Activated CD4-positive, alpha-beta T cell treated with anti-CD3 and anti-CD28 coated beads, Interleukin-2, amount 10 ng/mL, durations not matched to agents 7 days and 5 days (primary cell): ENCODE data around the gene TCEAL3. TPM values are rescaled to one million over a fixed set of nuclear protein-coding genes. Genes with fewer than 3 reads are reported as not detected.
"Not testable (repeated sequence)": the region's sequence is repeated elsewhere in the genome, so short reads cannot be mapped to it uniquely, and the experiment has no call there.

Experiments
- CTCF ChIA-PET: fragments of 350-600 bp; sonication (Branson Sonifier 250); formaldehyde crosslinking; loops from one replicate; lab custom pipeline; 2021; ENCODE audit warnings: antibody characterized with exemption; lab: Charles Lee
- POLR2A ChIA-PET: fragments of 350-600 bp; sonication (Branson Sonifier 250); formaldehyde crosslinking; loops from one replicate; lab custom pipeline; 2021; ENCODE audit warnings: antibody characterized with exemption; lab: Charles Lee
- DNase-seq: peaks from one replicate; pipeline ENCODE4 v3.0.0-alpha.2; 2020
- H3K27ac Mint-ChIP-seq: one replicate; pipeline ENCODE4 v1.8.0; 2021; ENCODE audit warnings: mild to moderate bottlenecking, moderate library complexity, mixed read lengths
- H3K27me3 Mint-ChIP-seq: one replicate; pipeline ENCODE4 v1.8.0; 2021; ENCODE audit warnings: mixed read lengths
- H3K36me3 Mint-ChIP-seq: one replicate; pipeline ENCODE4 v1.8.0; 2021; ENCODE audit warnings: low read depth, mixed read lengths
- H3K4me1 Mint-ChIP-seq: one replicate; pipeline ENCODE4 v1.8.0; 2021; ENCODE audit warnings: mixed read lengths
- H3K4me3 Mint-ChIP-seq: one replicate; pipeline ENCODE4 v1.8.0; 2021; ENCODE audit warnings: mild to moderate bottlenecking, moderate library complexity, mixed read lengths
- H3K9me3 Mint-ChIP-seq: one replicate; pipeline ENCODE4 v1.8.0; 2021; ENCODE audit warnings: mixed read lengths
- total RNA-seq, 2 experiments: library from RNA; stranded (reverse); gene quantifications; one replicate each; pipeline ENCODE4 v1.2.3, GENCODE V29; 2021

Gene TCEAL3
- total RNA-seq, 2 experiments from 2014 or later = 2.1 to 4.0 TPM

GRCh38 chrX:103630171-103630511 lies 22.4 kb downstream of the TCEAL3 start:
- H3K9me3 Mint-ChIP-seq = no peaks in the 10 kb centered on the region
- H3K36me3 Mint-ChIP-seq = no peaks in the 10 kb centered on the region
- no peak for DNase-seq
- CTCF ChIA-PET = no interaction called here
- POLR2A ChIA-PET = no interaction called here
- no peaks in the 10 kb centered on the region for H3K27me3 Mint-ChIP-seq
- H3K4me1 Mint-ChIP-seq = peaks cover 15% of the 10 kb centered on the region
- no peak overlapping the region for H3K27ac Mint-ChIP-seq
- H3K4me3 Mint-ChIP-seq = peak overlapping the region; percentile 82

GRCh38 chrX:103631145-103631544 lies 23.4 kb downstream of the TCEAL3 start:
- H3K36me3 Mint-ChIP-seq = no peaks in the 10 kb centered on the region
- H3K27me3 Mint-ChIP-seq = no peaks in the 10 kb centered on the region
- ChIA-PET POLR2A (no interaction called here), CTCF (no interaction called here)
- DNase-seq = no peak
- H3K9me3 Mint-ChIP-seq = no peaks in the 10 kb centered on the region
- peaks cover 15% of the 10 kb centered on the region for H3K4me1 Mint-ChIP-seq
- no peak overlapping the region for H3K27ac Mint-ChIP-seq
- H3K4me3 Mint-ChIP-seq = no peak overlapping the region

- DNase-seq = no peak
- Mint-ChIP-seq H3K27ac (no peak overlapping the region), H3K36me3 (no peaks in the 10 kb centered on the region), H3K27me3 (no peaks in the 10 kb centered on the region), H3K4me3 (no peak overlapping the region), H3K4me1 (no peaks in the 10 kb centered on the region), H3K9me3 (no peaks in the 10 kb centered on the region)
- ChIA-PET CTCF (no interaction called here), POLR2A (no interaction called here)
Measured at GRCh38 chrX:103635436-103635835, 27.7 kb downstream of the TCEAL3 start.

GRCh38 chrX:103637604-103638338 lies 30.0 kb downstream of the TCEAL3 start:
- Mint-ChIP-seq H3K4me1 (no peaks in the 10 kb centered on the region), H3K4me3 (no peak overlapping the region), H3K27ac (no peak overlapping the region), H3K36me3 (no peaks in the 10 kb centered on the region), H3K9me3 (no peaks in the 10 kb centered on the region), H3K27me3 (peaks cover 2% of the 10 kb centered on the region)
- no peak for DNase-seq
- ChIA-PET CTCF (no interaction called here), POLR2A (no interaction called here)

GRCh38 chrX:103638479-103639346 lies 30.9 kb downstream of the TCEAL3 start:
- POLR2A ChIA-PET, H3K4me1 Mint-ChIP-seq, CTCF ChIA-PET: not testable (repeated sequence)

GRCh38 chrX:103640401-103641155 lies 32.8 kb downstream of the TCEAL3 start:
- ChIA-PET CTCF (no interaction called here), POLR2A (no interaction called here)
- H3K4me3 Mint-ChIP-seq = no peak overlapping the region
- H3K27ac Mint-ChIP-seq = no peak overlapping the region
- no peak for DNase-seq
- H3K4me1 Mint-ChIP-seq = no peaks in the 10 kb centered on the region
- no peaks in the 10 kb centered on the region for H3K9me3 Mint-ChIP-seq
- peaks cover 9% of the 10 kb centered on the region for H3K27me3 Mint-ChIP-seq
- no peaks in the 10 kb centered on the region for H3K36me3 Mint-ChIP-seq

More at GRCh38 chrX:103638479-103639346, 30.9 kb downstream of the TCEAL3 start:
- H3K9me3 Mint-ChIP-seq, H3K36me3 Mint-ChIP-seq, DNase-seq, H3K27me3 Mint-ChIP-seq, H3K27ac Mint-ChIP-seq, H3K4me3 Mint-ChIP-seq: not testable (repeated sequence)

GRCh38 chrX:103644125-103644524 lies 36.4 kb downstream of the TCEAL3 start:
- POLR2A ChIA-PET = no interaction called here
- no peak for DNase-seq
- Mint-ChIP-seq H3K4me1 (no peaks in the 10 kb centered on the region), H3K9me3 (no peaks in the 10 kb centered on the region), H3K4me3 (no peak overlapping the region), H3K36me3 (no peaks in the 10 kb centered on the region), H3K27me3 (peaks cover 13% of the 10 kb centered on the region), H3K27ac (no peak overlapping the region)
- CTCF ChIA-PET = no interaction called here

GRCh38 chrX:103647630-103648029 lies 39.9 kb downstream of the TCEAL3 start:
- no peaks in the 10 kb centered on the region for H3K4me1 Mint-ChIP-seq
- ChIA-PET POLR2A (no interaction called here), CTCF (no interaction called here)
- H3K27me3 Mint-ChIP-seq = peaks cover 16% of the 10 kb centered on the region
- no peak overlapping the region for H3K4me3 Mint-ChIP-seq
- H3K9me3 Mint-ChIP-seq = no peaks in the 10 kb centered on the region
- H3K27ac Mint-ChIP-seq = no peak overlapping the region
- H3K36me3 Mint-ChIP-seq = no peaks in the 10 kb centered on the region
- DNase-seq = no peak

- Mint-ChIP-seq H3K9me3 (no peaks in the 10 kb centered on the region), H3K4me1 (peaks cover 3% of the 10 kb centered on the region), H3K36me3 (no peaks in the 10 kb centered on the region), H3K27me3 (peaks cover 5% of the 10 kb centered on the region), H3K4me3 (no peak overlapping the region), H3K27ac (no peak overlapping the region)
- ChIA-PET CTCF (interaction anchor here (0.5 to 0.6 kb wide), 2 partner anchors 34 to 717 kb away, joined by 3 to 4 read pairs; no protein-coding TSS in a partner anchor), POLR2A (no interaction called here)
- DNase-seq = no peak
Measured at GRCh38 chrX:103651151-103651773, 43.5 kb downstream of the TCEAL3 start.

- H3K27ac Mint-ChIP-seq = peak overlapping the region; percentile 46
- CTCF ChIA-PET, POLR2A ChIA-PET, H3K36me3 Mint-ChIP-seq, H3K4me3 Mint-ChIP-seq, DNase-seq, H3K27me3 Mint-ChIP-seq, H3K9me3 Mint-ChIP-seq: not testable (repeated sequence)
- peaks cover 11% of the 10 kb centered on the region for H3K4me1 Mint-ChIP-seq
Measured at GRCh38 chrX:103655230-103656000, 47.7 kb downstream of the TCEAL3 start.

GRCh38 chrX:103656617-103657016 lies 48.9 kb downstream of the TCEAL3 start:
- Mint-ChIP-seq H3K9me3 (no peaks in the 10 kb centered on the region), H3K4me3 (no peak overlapping the region), H3K27ac (no peak overlapping the region), H3K4me1 (peaks cover 11% of the 10 kb centered on the region), H3K27me3 (no peaks in the 10 kb centered on the region), H3K36me3 (no peaks in the 10 kb centered on the region)
- CTCF ChIA-PET = no interaction called here
- POLR2A ChIA-PET = no interaction called here
- DNase-seq = no peak

GRCh38 chrX:103657066-103657465 lies 49.3 kb downstream of the TCEAL3 start:
- H3K27me3 Mint-ChIP-seq, H3K36me3 Mint-ChIP-seq, CTCF ChIA-PET, H3K9me3 Mint-ChIP-seq, H3K4me3 Mint-ChIP-seq, H3K27ac Mint-ChIP-seq, DNase-seq, POLR2A ChIA-PET: not testable (repeated sequence)
- peaks cover 11% of the 10 kb centered on the region for H3K4me1 Mint-ChIP-seq
